Nephron (organoid): ENCODE data around the gene PRDM16.

Source experiments
- H3K27ac Mint-ChIP-seq, 3 experiments: 2 replicates each; pipeline ENCODE4 v1.8.0; 2020; ENCODE audit warnings: mixed read lengths in 3 of 3, mild to moderate bottlenecking in 2 of 3, moderate library complexity in 1 of 3
- H3K27me3 Mint-ChIP-seq: 2 replicates; pipeline ENCODE4 v1.8.0; 2021; ENCODE audit warnings: low read depth, mild to moderate bottlenecking, moderate library complexity, mixed read lengths
- H3K36me3 Mint-ChIP-seq: 2 replicates; pipeline ENCODE4 v1.8.0; 2020; ENCODE audit warnings: low read depth, mixed read lengths
- H3K4me1 Mint-ChIP-seq: 2 replicates; pipeline ENCODE4 v1.8.0; 2020; ENCODE audit warnings: mixed read lengths
- H3K4me3 Mint-ChIP-seq, 3 experiments: 2 replicates each; pipeline ENCODE4 v1.8.0; 2020; ENCODE audit warnings: mild to moderate bottlenecking in 3 of 3, mixed read lengths in 3 of 3, moderate library complexity in 2 of 3
- H3K9me3 Mint-ChIP-seq: 2 replicates; pipeline ENCODE4 v1.8.0; 2020; ENCODE audit warnings: mixed read lengths
- TF ChIP-seq, protein P1 (sequence below), 3 experiments: fragments of 200-600 bp; sonication (generic); IDR thresholded peaks; one replicate each; pipeline ENCODE4 v1.5.0; 2021; ENCODE audit warnings: antibody characterized with exemption in 3 of 3; ENCODE audit not compliant: unreplicated experiment in 3 of 3

PRDM16 gene

DNA sequence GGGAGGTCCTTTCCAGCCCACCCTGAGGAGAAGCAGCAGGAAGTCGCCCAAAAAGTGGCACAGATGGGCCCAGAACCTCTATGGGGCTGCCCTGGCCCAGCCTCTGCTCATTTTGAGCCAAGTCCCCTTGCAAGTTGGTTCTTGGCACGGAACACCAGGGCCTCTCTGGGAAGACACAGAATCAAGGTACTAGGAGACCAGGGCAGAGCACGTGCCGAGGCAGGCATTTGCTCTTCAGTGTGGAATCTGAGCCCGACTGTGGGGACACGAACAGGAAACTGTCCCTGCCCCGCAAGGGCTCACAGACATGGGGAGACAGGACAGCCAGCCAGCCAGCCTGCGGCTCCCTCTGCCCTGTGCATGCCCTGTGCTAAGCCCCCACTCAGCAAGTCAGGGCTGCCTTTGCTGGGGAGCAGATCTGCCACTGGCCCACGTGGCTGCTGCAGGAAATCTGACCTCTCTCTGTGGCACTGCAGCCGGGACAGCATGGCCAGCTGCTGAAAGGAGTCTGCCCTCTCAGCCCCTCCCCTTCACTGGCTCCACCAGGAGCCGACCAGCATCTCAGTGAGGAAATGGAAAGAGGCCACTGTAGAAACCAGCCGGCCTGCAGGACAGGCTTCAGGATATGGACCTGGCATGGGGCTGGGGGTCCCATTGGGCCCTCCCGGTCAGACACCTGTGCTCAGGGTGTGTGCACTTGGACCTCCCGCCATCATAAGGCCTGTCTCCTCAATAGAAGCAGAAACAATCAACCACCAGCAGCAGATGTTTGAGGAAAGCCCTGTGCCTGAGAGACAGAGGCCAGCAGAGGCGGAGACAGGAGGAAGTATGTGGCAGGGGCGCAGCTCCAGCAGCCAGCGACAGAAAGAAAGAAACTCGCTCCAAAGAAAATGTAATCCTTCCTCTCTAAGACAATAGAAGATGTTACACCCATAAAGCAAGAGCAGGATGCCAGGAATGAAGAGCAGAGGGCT is 389.2 kb downstream of the PRDM16 start:
- H3K27ac Mint-ChIP-seq: peak overlapping the region; percentile 93 to 99 (median 94)
- peaks cover 11% of the 10 kb centered on the region for H3K27me3 Mint-ChIP-seq
- H3K4me3 Mint-ChIP-seq: peak overlapping the region in 2 of 3 experiments; percentile 1 to 2

DNA sequence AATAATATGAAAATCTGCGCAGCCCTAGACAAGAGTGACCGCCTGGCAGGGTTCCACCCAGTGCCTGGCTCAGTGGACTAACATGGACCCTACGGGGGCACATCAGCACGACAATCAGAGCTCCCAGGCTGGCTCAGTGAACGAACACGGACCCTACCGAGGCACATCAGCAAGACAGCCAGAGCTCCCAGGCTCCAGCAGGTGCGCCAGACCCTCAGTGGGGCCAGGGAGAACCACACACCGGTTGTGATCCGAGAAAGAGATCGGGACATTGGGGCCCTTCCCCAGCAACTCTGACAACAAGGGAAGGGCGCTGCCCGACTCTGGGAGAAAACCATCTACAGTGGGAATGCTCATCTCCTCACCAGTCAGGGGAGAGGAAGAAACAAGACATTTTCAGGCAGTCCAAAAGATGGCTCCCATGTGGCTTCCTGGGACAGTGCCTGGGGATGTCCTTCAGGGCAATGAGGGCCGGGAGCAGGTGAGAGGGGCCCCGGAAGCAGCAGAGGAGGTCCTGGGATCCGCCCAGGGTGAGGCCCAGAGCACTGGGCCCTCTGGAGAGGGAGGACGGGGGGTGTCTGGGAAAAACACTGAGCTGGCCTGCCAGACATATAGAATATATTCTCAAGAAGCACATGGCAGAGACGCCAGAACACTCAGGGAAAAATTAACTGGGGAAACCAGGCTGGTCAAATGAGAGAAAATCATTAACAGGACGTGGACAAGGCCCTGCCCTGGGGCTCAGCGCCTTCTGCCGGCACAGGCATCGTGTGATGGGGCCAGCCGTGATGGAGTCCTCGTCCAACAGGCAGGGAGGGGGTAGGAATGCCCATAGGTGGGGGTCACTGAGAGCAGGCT is 390.3 kb downstream of the PRDM16 start:
- Mint-ChIP-seq H3K4me1 (peaks cover 39% of the 10 kb centered on the region), H3K9me3 (no peaks in the 10 kb centered on the region), H3K4me3 (peak overlapping the region in 2 of 3 experiments; percentile 33 to 53), H3K36me3 (no peaks in the 10 kb centered on the region), H3K27ac (peak overlapping the region; percentile 93 to 99 (median 94)), H3K27me3 (peaks cover 11% of the 10 kb centered on the region)
- TF ChIP-seq, protein P1, sequence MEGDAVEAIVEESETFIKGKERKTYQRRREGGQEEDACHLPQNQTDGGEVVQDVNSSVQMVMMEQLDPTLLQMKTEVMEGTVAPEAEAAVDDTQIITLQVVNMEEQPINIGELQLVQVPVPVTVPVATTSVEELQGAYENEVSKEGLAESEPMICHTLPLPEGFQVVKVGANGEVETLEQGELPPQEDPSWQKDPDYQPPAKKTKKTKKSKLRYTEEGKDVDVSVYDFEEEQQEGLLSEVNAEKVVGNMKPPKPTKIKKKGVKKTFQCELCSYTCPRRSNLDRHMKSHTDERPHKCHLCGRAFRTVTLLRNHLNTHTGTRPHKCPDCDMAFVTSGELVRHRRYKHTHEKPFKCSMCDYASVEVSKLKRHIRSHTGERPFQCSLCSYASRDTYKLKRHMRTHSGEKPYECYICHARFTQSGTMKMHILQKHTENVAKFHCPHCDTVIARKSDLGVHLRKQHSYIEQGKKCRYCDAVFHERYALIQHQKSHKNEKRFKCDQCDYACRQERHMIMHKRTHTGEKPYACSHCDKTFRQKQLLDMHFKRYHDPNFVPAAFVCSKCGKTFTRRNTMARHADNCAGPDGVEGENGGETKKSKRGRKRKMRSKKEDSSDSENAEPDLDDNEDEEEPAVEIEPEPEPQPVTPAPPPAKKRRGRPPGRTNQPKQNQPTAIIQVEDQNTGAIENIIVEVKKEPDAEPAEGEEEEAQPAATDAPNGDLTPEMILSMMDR (IDR thresholded peaks at IDR 0.05; ENCODE audit: unreplicated experiment in 3 of 3): no peak

More for the DNA sequence above, 389.2 kb downstream of the PRDM16 start:
- Mint-ChIP-seq H3K36me3 (no peaks in the 10 kb centered on the region), H3K4me1 (peaks cover 39% of the 10 kb centered on the region), H3K9me3 (no peaks in the 10 kb centered on the region)
- TF ChIP-seq, protein P1 (IDR thresholded peaks at IDR 0.05; ENCODE audit: unreplicated experiment in 3 of 3): no peak

DNA sequence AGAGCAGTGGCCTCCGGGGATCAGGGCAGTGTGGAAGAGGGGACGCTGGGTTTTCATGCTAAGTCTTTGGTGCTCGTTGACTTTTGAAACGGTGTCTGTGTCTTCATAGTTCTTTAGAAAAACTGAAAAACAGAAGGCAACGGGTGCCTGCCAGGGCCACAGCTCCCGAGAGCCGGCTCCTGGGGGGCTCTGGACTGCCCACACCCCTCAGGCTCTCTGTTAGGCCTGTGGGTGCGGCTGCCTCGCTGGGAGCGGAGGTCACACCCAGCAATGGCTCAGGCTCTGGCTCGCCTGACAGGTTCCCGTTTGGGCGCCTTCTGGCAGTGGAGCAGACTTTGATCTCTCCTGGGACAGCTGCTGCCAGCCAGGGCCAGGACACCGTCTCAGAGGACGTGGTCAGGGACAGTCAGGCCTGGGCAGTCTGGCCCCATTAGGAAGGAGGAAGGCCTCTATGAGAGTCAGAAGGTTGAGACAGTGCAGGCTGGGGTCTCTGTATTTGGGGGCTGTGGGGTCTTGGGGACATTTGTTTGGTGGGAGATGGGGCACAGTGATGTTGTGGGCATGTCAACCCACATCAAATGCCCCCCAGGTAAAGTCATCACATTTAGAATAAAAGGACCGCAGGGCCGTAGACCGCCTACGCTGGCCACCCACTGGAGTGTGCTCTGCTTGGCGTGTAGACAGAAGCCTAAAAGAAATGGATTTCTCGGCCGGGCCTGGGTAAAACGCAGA is 391.1 kb downstream of the PRDM16 start:
- Mint-ChIP-seq H3K4me3 (peak overlapping the region in 2 of 3 experiments; percentile 23 to 29), H3K36me3 (no peaks in the 10 kb centered on the region), H3K27me3 (peaks cover 14% of the 10 kb centered on the region), H3K27ac (peak overlapping the region; percentile 91 to 99 (median 93)), H3K9me3 (no peaks in the 10 kb centered on the region), H3K4me1 (peaks cover 39% of the 10 kb centered on the region)
- TF ChIP-seq, protein P1 (IDR thresholded peaks at IDR 0.05; ENCODE audit: unreplicated experiment in 3 of 3): no peak

DNA sequence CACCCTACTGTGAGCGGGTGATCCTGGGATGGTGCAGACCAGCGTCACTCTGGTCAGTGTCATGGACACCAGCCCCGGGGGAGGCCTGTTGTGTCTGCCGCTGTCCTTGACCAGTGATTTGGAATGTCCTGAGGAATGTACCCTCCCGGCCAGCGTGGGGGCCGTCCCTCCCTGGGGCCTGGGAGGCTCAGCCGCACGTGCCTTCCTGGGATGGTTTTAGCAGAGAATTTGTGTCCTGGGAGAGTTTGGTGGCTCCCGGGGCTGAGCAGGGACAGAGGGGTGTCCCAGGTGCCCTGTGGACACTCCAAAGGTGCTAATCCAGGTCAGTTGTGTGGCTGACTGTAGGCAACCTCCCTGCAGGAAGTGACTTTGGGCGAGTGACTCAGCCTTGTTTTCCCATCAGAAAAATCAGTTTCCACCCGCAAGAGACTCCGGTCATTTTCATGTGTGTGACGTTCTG is 391.7 kb downstream of the PRDM16 start:
- H3K27me3 Mint-ChIP-seq: peaks cover 14% of the 10 kb centered on the region
- H3K4me1 Mint-ChIP-seq: peaks cover 40% of the 10 kb centered on the region
- no peaks in the 10 kb centered on the region for H3K36me3 Mint-ChIP-seq
- TF ChIP-seq, protein P1 (IDR thresholded peaks at IDR 0.05; ENCODE audit: unreplicated experiment in 3 of 3): no peak
- H3K27ac Mint-ChIP-seq: peak overlapping the region; percentile 91 to 99 (median 93)
- H3K4me3 Mint-ChIP-seq: peak overlapping the region in 2 of 3 experiments; percentile 23 to 29
- H3K9me3 Mint-ChIP-seq: no peaks in the 10 kb centered on the region

DNA sequence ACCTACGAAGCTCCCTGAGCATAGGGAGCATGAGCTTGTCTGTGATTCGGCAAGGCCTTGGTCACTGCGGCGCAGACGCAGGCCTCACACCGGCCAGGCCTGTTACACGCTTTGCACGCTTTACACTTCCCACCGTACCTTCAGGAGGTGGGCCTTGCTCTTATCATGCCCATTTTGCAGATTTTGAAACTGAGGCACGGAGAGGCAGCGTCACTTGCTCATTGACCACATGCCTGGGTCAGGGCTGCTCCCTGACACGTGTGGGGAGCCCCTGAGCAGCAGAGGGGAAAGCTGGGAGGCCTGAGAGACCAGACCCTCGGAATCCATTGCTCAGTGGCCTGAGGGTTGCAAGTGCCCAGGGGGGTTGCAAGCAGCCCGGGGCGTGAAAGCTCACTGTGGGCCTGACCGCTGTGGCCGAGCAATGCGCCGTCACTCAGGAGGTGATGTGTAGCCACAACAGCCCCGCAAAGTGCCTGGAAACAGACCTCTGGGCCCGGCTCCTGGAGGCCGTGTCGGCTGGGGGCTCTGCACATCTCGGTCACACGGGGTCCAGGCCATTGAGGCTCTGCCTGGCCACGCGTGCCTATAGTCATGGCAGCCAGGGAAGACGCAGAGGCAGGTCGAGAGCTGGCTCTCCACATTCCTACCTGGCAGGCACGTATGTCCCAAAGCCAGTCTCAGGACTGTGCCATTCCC is 392.4 kb downstream of the PRDM16 start:
- no peaks in the 10 kb centered on the region for H3K36me3 Mint-ChIP-seq
- TF ChIP-seq, protein P1 (IDR thresholded peaks at IDR 0.05; ENCODE audit: unreplicated experiment in 3 of 3): no peak
- H3K27ac Mint-ChIP-seq: peak overlapping the region in 2 of 3 experiments; percentile 91 to 99
- peaks cover 44% of the 10 kb centered on the region for H3K4me1 Mint-ChIP-seq
- H3K4me3 Mint-ChIP-seq: no peak overlapping the region
- H3K27me3 Mint-ChIP-seq: peaks cover 14% of the 10 kb centered on the region
- H3K9me3 Mint-ChIP-seq: no peaks in the 10 kb centered on the region
